Stimulated activated CD8-positive, alpha-beta memory T cell treated with anti-CD3 and anti-CD28 coated beads, Interleukin-12 subunit alpha, Interleukin-12 subunit beta, amount 100 ng/mL, for 1 hour (primary cell): ENCODE results near the gene JAK1.
"Not testable (repeated sequence)": the region's sequence is repeated elsewhere in the genome, so short reads cannot be mapped to it uniquely, and the experiment has no call there.

Source experiments
- DNase-seq: peaks from one replicate; pipeline ENCODE4 v3.0.0-alpha.2; 2020; ENCODE audit warnings: low read depth

The JAK1 gene

DNA sequence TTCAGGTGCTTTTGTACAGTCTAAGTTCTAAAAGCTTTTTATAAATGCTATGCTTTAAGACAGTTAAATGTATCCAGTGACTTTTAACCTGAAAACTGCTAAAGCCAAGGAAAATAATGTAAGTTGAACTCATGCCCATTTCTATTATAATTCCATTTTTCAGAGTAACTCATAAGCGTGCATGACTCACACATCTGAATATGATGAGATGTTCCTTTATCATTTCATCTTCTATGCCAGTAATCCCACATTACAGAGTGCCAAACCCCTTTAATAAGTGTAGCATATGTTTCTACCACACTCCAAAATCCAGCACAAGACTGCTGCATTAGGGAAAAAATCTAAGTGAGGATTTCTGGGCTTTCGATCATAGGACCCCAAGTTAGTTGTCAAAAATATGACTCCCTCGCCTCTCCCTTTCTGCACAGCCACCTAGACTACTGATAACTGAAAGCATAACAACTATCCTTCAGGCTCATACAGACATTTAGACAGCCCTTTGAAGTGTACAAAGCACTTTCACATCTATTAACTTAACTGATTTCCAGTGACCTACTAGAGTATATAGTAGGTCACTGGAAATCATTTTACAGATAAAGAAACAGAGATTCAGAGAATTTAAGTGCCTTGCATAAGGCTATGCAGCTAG lies 45.3 kb downstream of the JAK1 start:
- DNase-seq: no peak

DNA sequence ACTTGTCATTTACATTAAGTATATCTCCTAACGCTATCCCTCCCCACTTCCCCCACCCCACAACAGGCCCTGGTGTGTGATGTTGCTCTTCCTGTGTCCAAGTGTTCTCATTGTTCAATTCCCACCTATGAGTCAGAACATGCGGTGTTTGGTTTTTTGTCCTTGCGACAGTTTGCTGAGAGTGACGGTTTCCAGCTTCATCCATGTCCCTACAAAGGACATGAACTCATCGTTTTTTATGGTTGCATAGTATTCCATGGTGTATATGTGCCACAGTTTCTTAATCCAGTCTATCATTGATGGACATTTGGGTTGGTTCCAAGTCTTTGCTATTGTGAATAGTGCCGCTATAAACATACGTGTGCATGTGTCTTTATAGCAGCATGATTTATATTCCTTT lies 47.2 kb downstream of the JAK1 start:
- not testable (repeated sequence) for DNase-seq

DNA sequence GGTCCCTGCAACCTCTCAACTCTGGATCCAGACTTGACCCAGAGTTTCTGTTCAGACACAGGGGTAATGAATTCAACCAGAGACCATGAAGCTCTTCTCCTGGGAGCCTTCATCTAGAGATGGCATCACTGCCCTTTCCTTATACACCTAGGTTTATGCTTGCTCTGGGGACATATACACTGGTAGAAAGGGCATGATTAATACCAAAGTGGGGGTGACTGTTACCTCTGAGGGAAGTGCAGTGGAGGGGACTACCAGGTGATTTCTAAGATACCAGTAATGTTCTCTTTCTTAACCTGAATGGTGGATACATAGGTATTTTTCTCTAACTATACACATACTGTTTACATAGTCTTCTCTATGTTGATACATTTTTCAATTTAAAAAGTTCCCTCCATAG lies 48.4 kb downstream of the JAK1 start:
- DNase-seq: no peak

DNA sequence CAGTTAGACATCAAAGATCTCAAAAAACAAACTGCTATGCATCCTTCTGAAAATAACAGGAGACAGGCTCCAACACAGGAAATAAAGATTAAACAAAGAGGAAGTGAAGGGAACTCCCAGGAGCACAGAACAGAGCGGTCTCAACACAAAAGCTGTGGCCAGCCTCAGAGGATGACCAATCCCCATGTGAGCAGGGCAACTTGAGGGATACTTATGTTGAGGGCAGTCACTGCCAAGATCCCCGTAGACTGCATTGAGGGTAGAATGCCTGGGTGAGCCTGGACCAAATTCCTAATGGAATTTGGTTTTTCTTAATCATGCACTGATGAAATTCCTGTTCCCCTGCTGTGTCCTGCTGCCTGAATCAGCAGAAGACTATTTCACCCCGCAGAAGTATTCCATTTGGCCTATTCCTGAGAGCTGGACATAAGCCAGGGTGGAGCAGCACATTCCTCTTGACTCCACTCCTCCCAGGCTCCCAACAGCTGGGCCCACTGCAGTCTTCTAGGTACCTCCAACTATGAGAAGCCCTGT lies 49.0 kb downstream of the JAK1 start:
- DNase-seq: no peak

DNA sequence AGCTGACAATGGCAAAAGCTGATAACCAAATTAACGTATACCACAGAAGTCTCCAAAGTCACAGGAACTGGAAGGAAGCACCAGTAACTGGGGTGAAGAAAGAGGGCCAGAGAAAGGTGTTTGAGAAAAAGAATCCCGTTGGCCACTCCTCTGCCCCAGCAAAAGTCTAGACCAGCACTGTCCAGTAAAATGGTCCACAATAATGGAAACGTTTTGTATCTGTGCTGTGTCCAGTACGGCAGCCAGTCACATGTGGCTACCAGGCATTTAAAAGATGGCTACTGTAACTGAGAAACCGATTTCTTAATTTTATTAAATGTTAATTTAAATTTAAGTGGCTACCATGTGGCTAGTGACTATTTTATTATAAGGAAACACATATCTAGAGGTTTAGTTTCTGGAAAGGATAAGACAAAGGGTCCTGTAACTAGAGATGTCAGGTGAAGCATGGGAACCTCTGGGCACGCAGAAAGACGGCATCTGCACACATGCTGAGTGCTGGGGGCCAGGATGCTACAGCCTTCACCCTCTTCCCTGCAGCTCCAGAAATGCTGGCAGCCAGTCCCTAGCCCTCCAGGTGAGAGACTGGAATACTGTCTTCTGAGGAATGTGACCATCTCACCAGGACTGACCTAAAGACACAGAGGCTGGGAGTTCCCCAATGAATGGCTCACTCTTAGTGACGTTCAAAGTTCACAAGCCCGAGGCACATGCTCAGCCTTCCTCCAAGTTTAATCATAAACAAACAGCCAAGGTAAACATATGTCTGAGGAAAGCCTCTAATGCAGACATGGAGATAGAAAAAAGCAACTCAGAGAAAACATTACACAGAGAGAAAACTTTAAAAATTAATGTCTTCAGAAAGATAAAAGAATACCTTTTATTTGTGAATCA lies 50.7 kb downstream of the JAK1 start:
- no peak for DNase-seq

DNA sequence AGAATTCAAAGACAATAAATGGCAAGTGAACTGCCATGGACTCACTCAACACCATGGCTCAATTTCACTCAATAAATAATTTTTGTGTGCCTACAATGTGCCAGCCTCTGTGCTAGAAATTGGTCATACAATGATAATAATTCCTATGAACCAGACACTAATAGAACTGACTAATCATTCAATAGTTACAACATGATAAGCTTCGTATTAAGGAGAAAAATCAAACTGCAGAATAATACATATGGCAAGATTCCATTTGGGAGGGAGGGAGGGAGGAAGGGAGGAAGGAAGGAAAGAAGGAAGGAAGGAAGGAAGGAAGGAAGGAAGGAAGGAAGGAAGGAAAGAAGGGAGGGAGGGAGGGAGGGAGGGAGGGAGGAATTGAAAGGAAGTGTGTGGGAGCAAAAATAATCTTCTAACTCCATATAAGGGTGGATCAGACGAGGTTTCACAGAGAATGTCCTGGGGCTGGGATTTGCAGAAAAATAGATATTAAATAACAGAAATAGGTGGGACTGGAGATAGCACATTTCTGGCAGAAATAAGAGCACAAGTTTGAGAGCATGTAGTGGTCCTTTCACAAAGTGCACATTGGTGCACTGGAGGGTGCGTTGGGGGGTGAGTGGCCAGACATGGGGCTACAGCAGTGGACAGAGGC lies 52.9 kb downstream of the JAK1 start:
- no peak for DNase-seq

DNA sequence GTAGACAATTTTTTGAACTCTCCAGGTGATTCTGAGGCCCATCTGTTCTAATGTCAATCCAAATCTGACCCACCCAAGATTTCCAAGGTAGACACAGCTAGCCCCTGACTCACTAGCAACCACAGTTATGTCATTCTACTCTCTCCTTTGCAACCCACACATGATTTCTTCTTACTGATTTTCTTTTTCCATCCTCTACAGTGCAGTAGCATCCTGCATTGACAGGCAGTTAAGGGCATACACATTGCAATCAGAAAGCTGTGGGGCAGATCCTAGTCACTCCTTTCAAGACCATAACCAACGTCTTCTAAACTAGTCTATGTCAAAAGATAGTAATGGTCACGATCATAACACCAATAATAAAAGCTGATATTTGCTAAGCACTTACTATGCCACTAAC lies 54.2 kb downstream of the JAK1 start:
- no peak for DNase-seq

DNA sequence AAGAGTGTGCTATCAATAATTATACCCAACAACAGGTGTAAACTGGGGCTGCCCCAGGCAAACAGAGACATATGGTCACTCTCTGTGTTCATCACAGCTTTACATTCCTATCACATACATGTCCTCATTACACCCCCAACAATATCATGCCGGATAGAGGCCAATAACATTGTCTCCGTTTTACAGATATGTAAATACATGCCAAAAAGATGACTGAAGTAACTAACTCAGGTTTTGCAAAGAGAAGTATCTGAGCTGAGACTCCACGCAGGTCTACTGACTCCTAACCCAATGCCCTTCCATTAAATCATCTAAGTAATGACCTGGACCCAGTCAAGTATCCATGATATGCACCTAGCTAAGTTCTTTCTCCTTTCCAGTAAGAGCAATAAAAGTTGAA lies 55.0 kb downstream of the JAK1 start:
- DNase-seq: no peak

DNA sequence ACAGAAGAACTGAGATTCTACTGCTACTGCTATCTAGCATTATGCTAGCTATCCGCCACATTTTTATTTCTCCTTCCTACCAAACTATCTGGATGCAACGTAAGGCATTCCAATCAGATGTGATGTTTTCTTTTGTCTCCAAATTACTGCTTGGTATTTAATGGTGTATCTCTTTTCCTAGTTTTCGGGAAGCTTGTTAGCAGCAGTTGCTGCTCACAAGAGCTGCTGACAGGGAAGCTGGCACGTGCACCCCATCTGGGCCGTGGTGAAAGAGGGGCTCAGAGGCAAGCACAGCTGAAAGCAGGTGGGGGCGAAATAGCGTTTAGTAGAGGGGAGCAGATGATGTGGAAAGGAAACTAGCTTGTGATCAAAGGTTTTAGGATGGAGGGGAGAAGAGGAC lies 57.3 kb downstream of the JAK1 start:
- no peak for DNase-seq

DNA sequence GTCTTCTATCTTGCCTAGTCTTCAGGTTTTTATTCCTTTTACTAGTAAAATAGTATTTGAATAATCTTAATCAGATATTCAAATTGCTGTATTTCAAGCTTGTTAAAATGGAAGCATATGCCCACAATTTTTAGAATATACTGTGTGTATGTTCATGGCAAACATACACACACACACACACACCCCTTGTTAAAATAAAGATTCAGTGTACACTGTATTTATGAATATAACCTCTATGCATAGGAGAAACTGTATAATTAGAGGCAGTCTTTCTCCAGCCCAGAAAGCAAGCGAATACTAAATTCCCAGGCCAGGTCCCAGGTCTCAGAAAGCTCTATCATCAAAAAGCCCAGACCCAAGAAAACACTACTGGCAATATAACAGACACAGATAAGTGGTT lies 57.8 kb downstream of the JAK1 start:
- DNase-seq: no peak

DNA sequence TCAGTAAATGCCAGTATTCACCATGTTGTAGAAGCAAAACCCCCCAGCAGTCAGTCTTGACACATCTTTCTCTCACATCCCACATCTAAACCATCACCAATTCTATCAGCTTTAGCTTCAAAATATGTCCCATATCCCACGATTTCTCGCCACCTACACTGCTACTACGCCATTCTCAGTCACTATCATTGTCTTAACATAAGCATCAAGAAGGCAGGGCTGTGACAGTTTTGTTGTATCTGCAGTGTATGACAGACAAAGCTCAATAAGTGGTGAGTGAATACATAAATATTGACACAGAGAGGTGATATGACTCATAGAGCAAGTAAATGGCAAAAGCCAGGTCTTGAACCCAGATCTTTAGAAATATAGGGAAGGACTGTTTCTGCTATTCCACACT lies 59.9 kb downstream of the JAK1 start:
- DNase-seq: no peak

DNA sequence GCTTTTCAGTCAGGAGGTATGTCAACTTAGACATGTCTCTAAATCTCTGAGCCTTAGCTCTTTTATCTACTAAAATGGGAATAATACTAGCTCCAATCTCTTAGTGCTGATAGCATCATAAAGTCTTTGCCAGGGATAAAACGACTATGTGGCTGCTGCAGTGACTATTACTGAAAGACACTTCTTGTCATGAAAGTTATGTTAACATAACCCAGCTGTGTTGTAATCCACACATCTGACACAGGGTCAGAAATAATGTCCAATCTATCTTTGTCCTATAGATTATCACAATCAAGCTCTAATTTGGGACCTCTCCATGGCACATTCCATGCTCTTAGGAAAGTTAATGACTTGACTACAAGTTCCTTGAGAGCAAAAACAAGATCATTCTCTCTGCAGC lies 62.8 kb downstream of the JAK1 start:
- no peak for DNase-seq

DNA sequence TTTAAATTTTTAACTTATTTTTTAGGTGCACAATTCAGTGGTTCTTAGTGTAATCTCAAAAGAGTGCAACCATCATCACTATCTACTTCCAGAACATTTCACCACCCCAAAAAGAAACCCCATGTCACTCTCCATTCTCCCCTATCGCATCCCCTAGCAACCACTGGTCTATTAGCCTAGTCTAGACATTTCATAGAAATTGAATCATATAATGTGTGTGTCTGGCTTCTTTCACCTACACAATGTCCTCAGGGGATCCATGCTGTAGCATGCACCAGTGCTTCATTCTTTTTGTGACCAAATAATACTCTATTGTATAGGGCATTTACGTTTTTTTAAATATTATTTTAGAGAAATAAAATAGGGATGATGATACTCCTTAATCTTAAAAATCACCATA lies 64.7 kb downstream of the JAK1 start:
- DNase-seq: no peak

DNA sequence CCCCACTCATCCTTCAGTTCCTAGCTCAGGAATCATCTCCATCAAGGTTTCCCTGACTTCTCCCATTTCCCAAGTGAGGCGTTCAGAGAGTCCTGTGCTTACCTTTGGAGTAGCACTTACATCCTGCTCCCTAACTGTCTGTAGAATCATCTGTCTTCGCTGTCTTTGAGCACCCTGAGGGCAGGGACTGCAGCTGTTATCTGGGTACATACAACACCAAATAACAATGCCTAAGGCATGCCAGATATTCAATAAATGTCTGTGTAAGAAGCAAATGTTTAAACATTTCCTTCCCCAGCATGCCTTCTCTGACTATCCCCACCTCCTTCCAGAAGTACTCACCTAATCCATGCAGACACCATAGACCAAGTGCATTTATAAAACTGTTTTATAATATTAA lies 65.4 kb downstream of the JAK1 start:
- DNase-seq: no peak

DNA sequence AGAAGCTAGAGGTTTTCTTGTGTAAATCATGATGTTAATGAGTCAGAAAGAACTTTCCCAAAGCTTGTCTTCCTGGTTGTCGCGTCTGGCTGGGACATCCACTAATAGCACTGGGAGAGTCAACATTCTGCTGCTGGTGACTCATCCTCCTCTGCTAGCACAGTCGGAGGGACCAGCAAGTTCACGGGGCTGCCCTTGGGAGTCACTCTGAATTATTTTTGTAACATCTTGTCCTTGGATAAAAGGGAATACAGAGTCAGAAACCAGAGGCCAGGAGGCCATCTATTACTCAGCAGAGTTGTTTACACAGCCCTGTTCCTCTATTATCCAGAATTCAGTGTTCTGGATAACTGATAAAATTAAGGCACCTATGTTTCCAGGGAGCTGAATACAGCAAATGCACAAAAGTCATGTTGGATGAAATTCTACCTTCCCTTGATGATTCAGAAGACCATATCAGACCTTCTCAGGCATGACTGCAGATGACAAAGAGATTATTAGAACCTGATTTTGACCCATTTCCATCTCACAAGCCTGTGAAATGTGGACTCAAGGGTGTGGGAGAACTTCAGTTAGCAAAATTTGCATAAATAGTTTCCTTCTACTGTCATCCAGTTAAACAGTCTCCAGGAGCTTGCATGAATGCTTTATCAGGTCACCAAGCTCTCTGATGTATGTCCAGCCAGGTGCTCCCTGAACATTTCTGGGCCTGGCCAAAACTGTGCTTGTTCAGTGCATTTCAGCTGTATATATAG lies 68.1 kb downstream of the JAK1 start:
- DNase-seq: no peak

DNA sequence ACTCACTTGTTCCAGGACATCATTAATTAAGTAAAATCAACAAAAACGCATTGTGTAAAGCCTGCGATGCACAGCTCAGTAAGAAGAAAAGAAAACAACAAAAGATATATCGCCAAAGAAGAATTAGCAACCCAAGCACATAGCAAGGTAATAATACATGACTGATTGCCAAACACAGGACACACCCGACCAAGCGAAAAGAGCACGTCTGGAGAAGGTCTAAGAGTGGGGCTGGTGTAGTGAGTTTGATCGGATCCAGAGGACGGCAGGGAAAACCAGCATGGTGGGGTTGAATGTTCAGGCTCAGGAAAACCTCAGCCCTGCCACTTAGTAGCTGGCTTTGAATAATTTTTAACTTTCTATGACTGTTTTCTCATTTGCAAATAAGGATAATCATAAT lies 69.8 kb downstream of the JAK1 start:
- no peak for DNase-seq

DNA sequence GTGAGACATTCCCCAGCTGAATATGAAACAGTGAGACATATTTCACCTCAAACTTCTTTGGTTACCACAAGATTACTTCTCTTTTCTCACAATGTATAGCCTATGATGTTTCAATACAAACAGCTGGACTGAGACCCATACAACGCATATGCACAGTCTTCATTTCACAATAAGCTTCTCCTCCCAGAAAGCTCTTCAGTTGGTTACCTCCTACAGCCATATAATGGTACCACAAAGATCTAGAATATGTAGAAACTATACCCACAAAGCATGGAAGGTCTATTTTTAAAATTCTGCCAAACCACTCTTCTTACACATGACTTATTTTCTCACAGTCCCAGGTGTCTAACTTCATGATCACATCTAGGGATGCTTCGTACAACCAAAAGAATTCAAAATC lies 70.8 kb downstream of the JAK1 start:
- DNase-seq: no peak

DNA sequence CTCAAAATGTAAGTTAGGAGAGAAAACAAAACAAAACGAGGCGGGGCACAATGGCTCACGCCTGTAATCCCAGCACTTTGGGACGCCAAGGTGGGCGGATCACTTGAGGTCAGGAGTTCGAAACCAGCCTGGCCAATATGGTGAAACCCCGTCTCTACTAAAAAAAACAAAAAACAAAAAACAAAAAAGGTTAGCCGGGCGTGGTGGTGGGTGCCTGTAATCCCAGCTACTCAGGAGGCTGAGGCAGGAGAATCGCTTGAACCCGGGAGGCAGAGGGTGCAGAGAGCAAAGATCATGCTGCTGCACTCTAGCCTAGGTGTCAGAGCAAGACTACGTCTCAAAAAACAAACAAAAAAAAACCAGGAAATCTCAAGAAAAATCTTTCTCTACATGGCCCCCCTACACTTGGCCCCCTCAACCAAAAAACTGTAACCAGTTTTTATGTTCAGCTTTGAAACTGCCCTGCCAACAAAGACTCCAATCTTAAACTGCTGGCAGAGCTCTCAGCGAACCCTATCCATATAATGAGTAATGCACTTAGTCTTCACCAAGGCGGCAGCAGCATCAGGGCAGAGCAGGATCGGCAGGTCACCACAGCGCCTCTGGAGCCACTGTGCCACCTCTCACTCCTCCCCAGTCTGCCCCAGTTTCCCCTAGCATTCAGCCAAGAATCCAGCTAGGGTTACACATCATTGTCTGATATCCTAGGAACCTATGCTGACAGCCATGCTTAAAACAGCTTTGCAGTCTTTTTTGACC lies 71.7 kb downstream of the JAK1 start:
- no peak for DNase-seq

DNA sequence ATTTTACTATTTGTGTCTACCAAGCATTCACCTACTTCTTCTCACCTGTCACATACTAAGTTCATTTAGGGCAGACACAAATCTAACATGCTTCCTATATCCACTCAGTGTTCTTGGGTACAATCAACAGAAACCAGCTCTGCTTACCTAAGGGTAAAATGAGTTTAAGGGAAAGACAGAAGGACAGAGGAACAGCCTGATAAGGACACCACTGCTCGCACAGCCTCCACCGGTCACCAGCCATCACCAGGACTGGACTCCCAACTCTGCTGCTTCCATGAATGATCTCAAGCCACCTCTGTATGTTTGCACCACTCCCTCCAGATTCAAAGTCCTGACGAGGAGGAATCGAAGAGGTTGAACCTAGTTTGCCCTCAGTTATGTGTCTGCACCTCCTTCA lies 72.4 kb downstream of the JAK1 start:
- no peak for DNase-seq

DNA sequence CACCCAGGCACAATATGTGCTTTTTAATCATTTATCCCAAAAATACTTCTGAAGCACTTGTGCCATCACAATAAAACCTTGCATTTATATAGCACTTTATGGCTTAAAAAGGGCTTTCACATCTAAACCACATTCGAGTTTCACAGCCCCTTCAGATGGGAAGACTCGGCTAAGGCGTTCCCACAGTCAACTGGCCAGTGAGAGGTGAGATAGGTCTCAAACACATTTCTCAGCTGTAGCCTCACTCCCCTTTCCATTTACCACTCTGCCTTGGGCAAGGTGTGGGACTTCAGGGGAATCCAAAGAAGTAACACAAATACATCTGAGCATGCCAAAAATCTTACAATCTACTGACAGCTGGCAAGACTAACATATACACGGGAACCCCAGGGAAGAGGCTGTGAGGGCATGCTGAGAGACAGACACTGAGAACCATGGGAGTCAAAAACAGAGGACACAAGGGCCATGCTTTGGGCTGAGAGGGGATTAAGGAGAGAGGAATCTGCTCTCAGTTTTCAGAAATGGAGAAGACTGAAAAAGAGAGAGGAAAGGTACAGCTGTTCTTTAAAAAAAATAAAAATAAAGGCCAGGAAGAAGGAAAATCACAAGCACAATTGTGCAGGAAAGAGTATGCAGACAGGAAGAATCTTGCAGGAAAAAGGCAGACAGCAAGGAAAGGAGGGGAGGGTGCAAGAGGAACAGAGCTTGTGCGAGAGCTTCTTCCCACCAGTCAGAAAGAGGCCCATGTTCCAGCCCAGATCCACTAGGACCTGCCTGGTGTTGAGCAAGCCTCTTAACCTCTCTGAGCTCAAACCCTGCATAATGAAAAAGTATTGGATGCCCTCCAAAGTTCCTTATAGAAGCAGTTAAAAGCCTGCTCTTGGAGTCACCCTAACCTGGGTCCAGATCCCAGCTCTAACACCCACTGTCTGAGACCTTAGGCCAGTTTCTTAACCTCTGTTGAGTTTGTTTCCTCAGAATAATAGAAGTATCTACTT lies 73.5 kb downstream of the JAK1 start:
- DNase-seq: no peak
